GM03348 (cell line): ENCODE measurements around the gene BICC1.

Experiments used
- DNase-seq: peaks from one replicate; pipeline ENCODE4 v3.0.0; 2012; ENCODE audit warnings: low spot score

Gene BICC1

GRCh38 chr10:58651742-58652141, 139.1 kb downstream of the BICC1 start:
- no peak for DNase-seq

GRCh38 chr10:58653139-58653538, 140.5 kb downstream of the BICC1 start:
- DNase-seq, result peak; percentile 59

GRCh38 chr10:58660575-58661255, 148.0 kb downstream of the BICC1 start:
- DNase-seq, result peak; percentile 32

GRCh38 chr10:58661336-58661735, 148.7 kb downstream of the BICC1 start:
- DNase-seq, result peak; percentile 46

- DNase-seq, result no peak
These were observed 149.2 kb downstream of the BICC1 start for GRCh38 chr10:58661902-58662301.

GRCh38 chr10:58662314-58662713, 149.6 kb downstream of the BICC1 start:
- peak; percentile 67 for DNase-seq

- DNase-seq, result no peak
These were observed 152.7 kb downstream of the BICC1 start for GRCh38 chr10:58665361-58665760.

- no peak for DNase-seq
These were observed 153.4 kb downstream of the BICC1 start for GRCh38 chr10:58666024-58666423.

GRCh38 chr10:58667658-58668310, 155.1 kb downstream of the BICC1 start:
- DNase-seq, result no peak

GRCh38 chr10:58672845-58673244, 160.2 kb downstream of the BICC1 start:
- no peak for DNase-seq

- DNase-seq, result no peak
These were observed 161.6 kb downstream of the BICC1 start for GRCh38 chr10:58674251-58674650.

- DNase-seq, result no peak
These were observed 162.6 kb downstream of the BICC1 start for GRCh38 chr10:58675321-58675720.

GRCh38 chr10:58691528-58691927, 178.9 kb downstream of the BICC1 start:
- no peak for DNase-seq

- no peak for DNase-seq
These were observed 181.2 kb downstream of the BICC1 start for GRCh38 chr10:58693919-58694318.

GRCh38 chr10:58695022-58695421, 182.3 kb downstream of the BICC1 start:
- no peak for DNase-seq

GRCh38 chr10:58696736-58697135, 184.1 kb downstream of the BICC1 start:
- peak; percentile 21 for DNase-seq

GRCh38 chr10:58697691-58698090, 185.0 kb downstream of the BICC1 start:
- DNase-seq, result no peak

GRCh38 chr10:58698777-58699356, 186.2 kb downstream of the BICC1 start:
- DNase-seq, result no peak

GRCh38 chr10:58700591-58700990, 187.9 kb downstream of the BICC1 start:
- DNase-seq, result no peak

- DNase-seq, result peak; percentile 68
These were observed 188.9 kb downstream of the BICC1 start for GRCh38 chr10:58701405-58702135.

GRCh38 chr10:58704226-58704625, 191.6 kb downstream of the BICC1 start:
- DNase-seq, result no peak

- DNase-seq, result peak; percentile 47
These were observed 192.0 kb downstream of the BICC1 start for GRCh38 chr10:58704671-58705141.

GRCh38 chr10:58706836-58707235, 194.2 kb downstream of the BICC1 start:
- no peak for DNase-seq
